Endothelial cell (in vitro differentiated cells): ENCODE measurements around the gene KCNIP1. TPM values are rescaled to one million over a fixed set of nuclear protein-coding genes. Genes with fewer than 3 reads are reported as not detected.

ENCODE experiments used
- DNase-seq: peaks from one replicate; pipeline ENCODE4 v3.0.0; 2021; ENCODE audit warnings: low spot score
- H3K27ac Mint-ChIP-seq: one replicate; pipeline ENCODE4 v1.8.0; 2021; ENCODE audit warnings: mixed read lengths, inconsistent platforms; ENCODE audit not compliant: unreplicated experiment
- H3K27me3 Mint-ChIP-seq: one replicate; pipeline ENCODE4 v1.8.0; 2021; ENCODE audit warnings: mild to moderate bottlenecking, moderate library complexity, mixed read lengths, inconsistent platforms; ENCODE audit not compliant: unreplicated experiment
- H3K36me3 Mint-ChIP-seq: one replicate; pipeline ENCODE4 v1.8.0; 2021; ENCODE audit warnings: mild to moderate bottlenecking, low read depth, mixed read lengths, inconsistent platforms; ENCODE audit not compliant: unreplicated experiment
- H3K4me1 Mint-ChIP-seq: one replicate; pipeline ENCODE4 v1.8.0; 2021; ENCODE audit warnings: mild to moderate bottlenecking, mixed read lengths, inconsistent platforms; ENCODE audit not compliant: unreplicated experiment
- H3K4me3 Mint-ChIP-seq: one replicate; pipeline ENCODE4 v1.8.0; 2021; ENCODE audit warnings: mild to moderate bottlenecking, mixed read lengths, inconsistent platforms; ENCODE audit not compliant: unreplicated experiment
- H3K9me3 Mint-ChIP-seq: one replicate; pipeline ENCODE4 v1.8.0; 2021; ENCODE audit warnings: mixed read lengths, inconsistent platforms; ENCODE audit not compliant: unreplicated experiment
- CTCF ChIP-seq: fragments of 200-600 bp; sonication (generic); IDR thresholded peaks from one replicate; pipeline ENCODE4 v1.5.0; 2021; ENCODE audit warnings: antibody characterized with exemption; ENCODE audit not compliant: unreplicated experiment
- total RNA-seq: library from RNA; stranded (reverse); fragmentation: NEBNext Ultra II Directional; extraction: Animal tissue kit (Norgen Biotek cat#: 25700); gene quantifications from one replicate; pipeline ENCODE4 v1.2.1, GENCODE V29; 2021; ENCODE audit not compliant: unreplicated experiment

Gene KCNIP1
- total RNA-seq, 1 donor from 2014 or later = 6.1 TPM

- no peaks in the 10 kb centered on the region for H3K9me3 Mint-ChIP-seq
- no peak overlapping the region for H3K27ac Mint-ChIP-seq
- H3K4me1 Mint-ChIP-seq = peaks cover 5% of the 10 kb centered on the region
Measured at GRCh38 chr5:170585273-170585948, 81.6 kb downstream of the KCNIP1 start.

DNA sequence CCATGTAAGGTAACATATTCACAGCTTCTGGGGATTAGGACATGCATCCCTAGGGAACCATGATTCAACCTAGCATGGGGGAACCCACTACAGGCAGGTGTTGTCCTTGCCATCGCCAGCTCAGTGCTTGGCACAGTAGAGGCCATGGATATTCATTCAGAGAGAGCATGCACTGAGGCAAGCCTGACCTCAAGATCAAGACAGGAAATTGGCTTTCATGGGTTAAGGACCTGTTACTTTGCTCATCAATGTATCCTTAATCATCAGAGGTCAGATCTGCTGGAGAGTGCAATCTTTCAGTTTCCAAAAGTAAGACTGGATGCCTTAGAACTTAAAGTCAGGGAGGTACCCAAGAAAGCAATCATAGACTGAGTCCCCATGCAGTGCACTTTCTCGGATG lies 84.0 kb downstream of the KCNIP1 start:
- Mint-ChIP-seq H3K36me3 (peaks cover 13% of the 10 kb centered on the region), H3K9me3 (no peaks in the 10 kb centered on the region), H3K4me1 (peaks cover 5% of the 10 kb centered on the region), H3K4me3 (no peak overlapping the region), H3K27ac (no peak overlapping the region), H3K27me3 (peaks cover 7% of the 10 kb centered on the region)
- DNase-seq = no peak
- TF ChIP-seq CTCF = no peak

More at GRCh38 chr5:170585273-170585948, 81.6 kb downstream of the KCNIP1 start:
- peaks cover 4% of the 10 kb centered on the region for H3K27me3 Mint-ChIP-seq
- H3K4me3 Mint-ChIP-seq = no peak overlapping the region
- no peak for DNase-seq
- TF ChIP-seq CTCF = no peak
- H3K36me3 Mint-ChIP-seq = peaks cover 11% of the 10 kb centered on the region

DNA sequence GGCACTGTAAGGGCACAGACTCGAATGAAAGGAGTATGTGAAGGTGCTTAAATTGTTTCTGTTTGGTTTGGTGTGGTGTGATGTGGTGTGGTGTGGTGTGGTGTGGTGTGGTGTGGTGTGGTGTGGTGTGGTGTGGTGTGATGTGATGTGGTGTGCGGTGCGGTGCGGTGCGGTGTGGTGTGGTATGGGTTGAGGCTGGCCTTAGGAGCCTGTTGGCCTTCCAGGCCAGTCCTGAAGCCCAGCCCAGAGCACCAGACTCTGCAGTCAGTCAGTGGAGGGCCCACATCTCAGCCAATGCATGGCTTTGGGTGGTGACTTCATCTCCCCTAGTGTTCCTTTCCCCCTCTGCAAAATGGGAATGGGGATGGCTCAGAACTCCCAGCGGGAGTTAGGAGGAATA lies 85.8 kb downstream of the KCNIP1 start:
- H3K4me1 Mint-ChIP-seq = peaks cover 2% of the 10 kb centered on the region
- TF ChIP-seq CTCF = no peak
- no peak overlapping the region for H3K4me3 Mint-ChIP-seq
- peaks cover 7% of the 10 kb centered on the region for H3K27me3 Mint-ChIP-seq
- no peak for DNase-seq
- no peaks in the 10 kb centered on the region for H3K9me3 Mint-ChIP-seq
- H3K27ac Mint-ChIP-seq = no peak overlapping the region
- H3K36me3 Mint-ChIP-seq = peaks cover 13% of the 10 kb centered on the region

- no peak for TF ChIP-seq CTCF
- no peak overlapping the region for H3K4me3 Mint-ChIP-seq
- H3K27ac Mint-ChIP-seq = no peak overlapping the region
- DNase-seq = no peak
- H3K9me3 Mint-ChIP-seq = no peaks in the 10 kb centered on the region
- peaks cover 2% of the 10 kb centered on the region for H3K4me1 Mint-ChIP-seq
- H3K36me3 Mint-ChIP-seq = peaks cover 13% of the 10 kb centered on the region
- peaks cover 7% of the 10 kb centered on the region for H3K27me3 Mint-ChIP-seq
Measured at GRCh38 chr5:170590566-170590965, 86.7 kb downstream of the KCNIP1 start.

DNA sequence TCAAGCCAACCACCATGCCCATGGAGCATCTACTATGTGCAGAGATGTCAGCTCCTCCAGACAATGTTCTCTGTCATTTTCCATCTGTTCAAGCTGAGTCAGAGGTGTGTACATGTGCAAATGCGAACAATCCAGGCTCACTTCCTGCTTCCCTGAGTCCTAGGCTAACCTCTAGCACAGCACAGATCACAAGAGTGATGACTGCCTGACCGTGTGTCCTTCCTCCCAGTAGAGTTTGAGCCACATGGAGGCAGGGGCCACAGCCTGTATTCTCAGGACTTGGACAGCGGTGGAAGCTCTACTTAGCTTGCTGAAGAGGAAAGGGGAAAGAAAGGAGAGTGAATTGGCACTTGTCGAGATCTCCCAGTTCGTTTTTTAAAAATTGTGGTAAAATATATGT lies 87.2 kb downstream of the KCNIP1 start:
- H3K27me3 Mint-ChIP-seq = peaks cover 7% of the 10 kb centered on the region
- H3K4me1 Mint-ChIP-seq = peaks cover 2% of the 10 kb centered on the region
- no peak overlapping the region for H3K4me3 Mint-ChIP-seq
- H3K36me3 Mint-ChIP-seq = peaks cover 13% of the 10 kb centered on the region
- DNase-seq = no peak
- TF ChIP-seq CTCF = no peak
- no peaks in the 10 kb centered on the region for H3K9me3 Mint-ChIP-seq
- H3K27ac Mint-ChIP-seq = no peak overlapping the region
